Activated effector memory CD4-positive, alpha-beta T cell treated with Interleukin-2 at 50 U/mL for 16 hours (primary cell): Measurements from ENCODE around the gene ITGB2.

Experiments
- DNase-seq: peaks from one replicate; pipeline ENCODE4 v3.0.0-alpha.2; 2020

ITGB2 gene

DNA sequence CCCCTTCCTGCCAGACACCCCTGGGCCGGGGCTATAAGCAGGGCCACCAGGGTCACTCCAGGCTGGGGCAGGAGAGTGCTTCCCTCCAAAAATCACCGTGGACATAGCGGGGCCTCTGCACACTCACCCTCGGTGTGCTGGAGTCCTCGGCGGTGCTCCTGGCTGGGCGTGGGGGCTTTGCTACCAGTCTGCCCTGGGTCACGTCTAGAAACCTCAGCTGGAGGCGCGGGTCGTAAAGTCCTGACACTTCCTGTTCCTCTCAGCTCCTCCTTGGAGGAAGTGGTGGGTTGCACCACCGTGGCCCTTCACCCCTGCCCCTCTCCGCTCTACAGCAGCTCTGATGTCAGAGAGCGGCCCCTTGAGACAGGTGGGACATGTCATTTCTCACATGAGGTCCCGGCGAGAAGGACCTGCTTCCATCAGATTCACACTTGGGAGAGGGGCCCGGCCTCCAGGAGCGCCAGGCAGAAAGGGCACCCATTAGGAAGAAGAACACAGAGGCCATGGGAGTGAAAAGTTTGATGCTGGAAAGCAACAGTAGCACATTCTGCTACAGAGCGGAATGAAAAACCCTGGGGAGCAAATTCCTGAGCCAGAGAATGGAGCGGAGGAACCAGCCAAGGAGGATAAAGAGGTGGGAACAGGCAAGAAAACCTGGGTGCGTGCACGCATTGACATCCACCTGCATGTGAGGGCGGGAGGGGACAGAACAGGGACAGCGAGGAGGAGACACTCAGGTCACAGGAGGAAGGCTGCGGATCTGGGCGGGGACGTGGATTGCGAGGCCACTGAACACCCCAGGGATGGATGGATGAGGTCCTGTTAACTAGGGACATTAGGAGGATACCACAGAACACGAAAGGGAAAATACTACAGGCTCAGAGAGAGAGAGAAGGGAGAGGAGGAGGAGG lies at the start of gene ITGB2:
Gene ITGB2 (minus strand): TSS at position 206 of the 911 bp plus-strand sequence. CDS start 10,117 bp downstream, outside the sequence.
- DNase-seq, result no peak

DNA sequence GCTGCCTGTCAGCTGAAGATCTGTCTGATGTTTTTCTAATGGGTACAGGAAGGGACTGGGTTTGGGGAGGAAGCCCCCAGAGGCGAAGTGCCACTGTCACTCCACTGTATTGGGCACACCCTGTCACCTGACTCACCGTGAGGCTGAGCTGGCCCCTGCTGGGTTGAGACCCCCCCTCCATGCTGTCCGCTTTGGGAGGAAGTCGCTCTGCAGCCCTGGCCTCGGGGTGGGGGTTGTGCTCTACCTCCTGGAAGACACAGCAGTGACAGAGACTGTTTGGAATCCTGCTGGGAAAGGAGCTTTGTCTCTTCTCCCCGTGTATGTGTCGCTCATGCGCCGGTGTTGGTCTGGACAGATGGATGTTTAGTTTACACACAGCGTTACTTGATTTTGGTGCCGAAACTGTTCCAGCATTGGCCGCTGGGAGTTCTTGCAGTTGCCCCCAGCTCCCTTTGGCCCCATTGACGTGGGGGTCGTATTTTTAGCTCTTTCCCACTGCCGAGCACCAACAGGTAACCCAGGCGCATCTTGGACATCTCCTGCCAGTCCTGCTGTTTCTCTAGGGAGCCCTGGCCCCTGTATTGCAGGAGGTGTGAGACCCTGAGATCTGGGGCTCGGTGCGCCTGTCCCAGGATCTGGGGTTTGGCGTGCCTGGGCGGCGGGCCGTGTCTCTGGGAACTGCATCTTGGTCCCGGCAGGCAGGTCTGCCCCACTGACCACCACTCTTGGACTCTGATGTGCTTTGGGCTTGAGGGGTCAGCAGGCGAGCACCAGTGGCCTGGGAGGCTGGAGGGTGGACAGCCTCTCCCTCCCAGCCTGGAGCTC lies 49.4 kb upstream of the ITGB2 start:
- no peak for DNase-seq

DNA sequence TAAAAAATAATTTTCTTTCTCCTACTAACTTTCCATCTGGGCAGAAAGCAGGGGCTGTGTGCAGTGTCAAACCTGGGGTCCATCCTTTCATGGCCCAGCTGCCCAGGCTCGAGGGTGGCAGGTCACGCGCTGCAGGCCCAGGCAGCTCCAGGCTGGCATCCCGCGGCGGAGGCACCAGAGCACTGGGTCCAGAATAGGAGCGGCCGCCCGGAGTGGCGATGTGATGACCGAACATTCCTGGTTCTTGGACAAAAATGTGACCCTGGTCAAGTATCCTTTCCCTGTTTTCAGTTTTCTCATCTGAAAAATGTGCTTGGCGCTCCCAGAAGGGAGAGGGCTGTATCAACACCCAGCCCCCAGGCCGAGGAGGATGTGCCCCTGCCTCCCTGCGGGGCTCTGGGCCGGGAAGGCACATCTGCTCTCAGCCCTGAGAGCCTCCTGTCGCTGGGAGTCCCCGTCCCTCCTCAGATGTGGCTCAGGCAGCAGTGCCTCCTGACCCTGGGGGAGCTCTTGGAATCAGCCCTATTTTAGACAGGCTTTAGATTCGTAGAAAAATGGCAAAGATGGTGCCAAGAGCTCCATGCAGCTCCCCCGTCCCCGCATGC lies 48.5 kb upstream of the ITGB2 start:
- no peak for DNase-seq

DNA sequence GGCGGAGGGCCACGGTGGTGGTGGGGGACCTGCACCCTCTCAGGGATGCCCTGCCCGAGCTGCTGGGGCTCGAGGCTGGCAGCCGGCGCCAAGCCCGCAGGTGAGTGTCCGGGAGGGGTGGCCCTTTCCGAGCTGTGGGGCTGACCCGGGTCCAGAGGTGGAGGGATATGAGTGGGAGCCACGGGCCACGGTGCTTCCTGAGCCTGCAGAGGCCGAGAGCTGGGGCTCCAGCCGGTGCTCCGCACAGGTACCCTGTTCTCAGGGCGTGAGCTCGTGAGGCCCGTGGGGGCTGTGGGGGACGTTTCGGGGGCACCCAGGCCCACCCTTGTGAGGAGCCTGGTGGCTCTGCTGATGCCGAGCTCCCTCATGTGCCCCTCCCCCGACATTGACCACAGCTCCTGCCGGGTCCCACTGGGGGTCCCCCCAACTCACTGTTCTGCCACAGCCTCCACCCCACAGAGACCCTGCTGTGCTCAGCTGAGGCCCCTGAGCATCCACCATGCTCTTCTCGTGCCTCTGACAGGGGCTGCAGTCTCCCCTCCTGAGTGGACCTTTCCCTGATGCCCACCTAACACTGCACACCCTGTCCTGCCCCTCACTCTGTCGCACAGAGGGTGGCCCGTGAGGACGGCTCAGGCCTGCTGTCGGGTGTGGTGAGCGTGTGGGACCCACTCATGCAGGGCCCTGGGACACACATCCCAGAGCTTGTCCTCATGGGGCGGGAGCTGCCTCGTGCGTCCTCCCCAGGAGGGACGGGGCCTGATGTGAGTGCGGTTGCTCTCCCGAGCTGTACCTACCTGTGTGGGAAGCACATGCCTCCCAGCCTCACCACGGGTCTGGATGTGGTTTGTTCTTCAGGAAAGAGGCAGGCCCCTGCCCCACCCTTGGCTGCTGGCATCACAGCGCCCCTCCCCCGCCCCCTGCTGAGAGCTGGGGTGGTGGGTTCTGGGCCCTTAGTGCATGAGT lies 46.7 kb upstream of the ITGB2 start:
- DNase-seq, result no peak

DNA sequence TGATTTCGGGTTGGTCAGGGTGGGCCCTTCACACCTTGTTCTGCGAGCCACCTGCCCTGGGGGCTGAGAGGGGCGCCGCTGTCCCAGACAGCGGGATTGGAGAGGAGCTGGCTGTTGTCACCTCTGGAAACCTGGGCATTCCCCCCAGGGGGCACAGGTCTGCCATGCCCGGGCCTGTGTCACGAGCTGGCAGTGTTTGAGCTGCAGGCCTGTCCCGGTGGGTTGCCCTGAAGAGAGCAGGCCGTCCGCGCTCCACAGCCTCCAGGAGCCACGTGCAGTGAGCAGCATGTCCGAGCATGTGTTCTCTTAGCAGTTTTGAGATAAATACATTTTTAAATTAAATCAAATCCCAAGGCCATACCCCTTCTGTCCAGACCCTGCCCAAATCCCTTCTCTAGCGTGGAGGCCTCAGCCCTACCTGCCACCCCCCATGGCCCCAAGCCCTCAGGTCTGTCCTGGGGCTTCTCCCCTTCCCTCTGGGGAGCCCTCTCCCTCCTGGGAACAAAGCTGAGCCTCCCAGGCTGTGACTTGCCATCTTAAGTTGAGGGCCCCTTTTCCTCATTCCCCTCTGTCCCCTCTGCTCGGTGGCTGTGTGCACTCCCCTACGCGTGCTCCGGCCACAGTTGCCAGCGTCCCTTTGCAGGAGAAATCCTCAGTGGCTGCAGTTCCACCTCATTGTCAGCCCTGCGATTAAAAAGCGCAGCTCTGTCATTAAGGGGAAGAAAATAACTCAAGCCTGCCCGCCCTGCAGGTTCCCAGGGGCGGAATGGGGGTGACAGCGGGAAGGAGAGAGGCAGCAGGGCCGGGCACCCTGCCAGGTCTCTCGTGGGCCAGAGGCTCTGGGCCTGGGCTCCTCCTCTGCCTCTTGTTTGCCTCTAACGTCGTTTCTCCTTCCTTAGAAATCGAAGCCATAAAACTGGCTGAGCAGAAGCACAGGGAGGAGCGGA lies 45.7 kb upstream of the ITGB2 start:
- no peak for DNase-seq

DNA sequence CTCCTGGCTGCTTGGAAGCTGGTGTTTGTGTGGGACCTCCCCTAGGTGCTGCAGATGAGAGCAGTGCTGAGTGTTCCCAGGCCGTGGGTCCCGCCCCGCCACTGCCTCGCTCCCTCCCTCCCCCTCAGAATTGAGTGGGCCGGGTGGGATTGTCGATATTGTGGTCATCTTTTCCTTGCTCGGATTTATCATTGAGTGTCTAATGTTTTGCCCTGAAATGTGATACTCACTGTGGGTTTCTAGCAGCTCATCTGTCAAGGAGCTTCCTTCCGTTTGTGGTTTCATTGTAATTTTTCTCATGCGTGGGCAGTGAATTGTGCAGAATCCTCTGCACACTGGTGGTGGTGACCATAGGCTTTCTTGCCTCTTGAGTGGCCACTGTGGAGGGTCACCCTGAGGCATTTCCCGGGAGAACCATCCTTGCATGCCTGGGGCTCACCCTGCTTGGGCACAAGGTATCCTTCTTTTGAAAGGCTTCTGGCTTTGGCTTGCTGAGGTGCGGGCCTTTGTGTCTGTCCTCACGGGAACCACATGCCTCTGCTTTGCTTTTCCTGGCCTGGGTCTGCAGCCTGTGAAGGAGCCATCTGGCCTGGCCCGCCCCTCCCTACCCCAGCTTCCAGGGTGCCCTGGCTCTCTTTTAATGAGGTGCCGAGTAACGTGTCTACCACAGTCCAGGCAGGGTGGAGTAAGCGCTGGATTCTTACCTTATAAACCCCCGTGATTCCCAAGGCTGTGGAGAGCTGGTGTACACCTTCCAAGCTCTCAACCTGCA lies 44.7 kb upstream of the ITGB2 start:
- DNase-seq, result no peak

DNA sequence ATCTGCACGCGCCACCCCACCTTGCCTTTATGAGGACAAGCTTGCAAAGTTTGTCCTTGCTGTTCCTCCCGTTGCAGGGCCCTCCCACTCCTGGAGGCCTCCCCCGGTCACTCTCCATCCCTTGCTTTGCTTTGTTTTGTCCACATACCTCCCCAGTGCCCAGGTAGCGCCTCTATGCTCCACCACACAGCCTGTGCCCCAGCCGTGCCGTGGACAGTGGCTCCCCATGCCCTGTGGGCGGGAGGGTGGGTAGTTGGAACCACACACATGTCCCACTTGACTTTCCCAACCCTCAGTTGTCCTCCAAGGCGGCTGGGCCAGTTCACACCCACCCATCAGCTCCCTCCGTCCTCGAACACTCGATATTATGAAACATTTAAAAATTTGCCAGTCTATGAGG lies 43.7 kb upstream of the ITGB2 start:
- DNase-seq, result no peak

DNA sequence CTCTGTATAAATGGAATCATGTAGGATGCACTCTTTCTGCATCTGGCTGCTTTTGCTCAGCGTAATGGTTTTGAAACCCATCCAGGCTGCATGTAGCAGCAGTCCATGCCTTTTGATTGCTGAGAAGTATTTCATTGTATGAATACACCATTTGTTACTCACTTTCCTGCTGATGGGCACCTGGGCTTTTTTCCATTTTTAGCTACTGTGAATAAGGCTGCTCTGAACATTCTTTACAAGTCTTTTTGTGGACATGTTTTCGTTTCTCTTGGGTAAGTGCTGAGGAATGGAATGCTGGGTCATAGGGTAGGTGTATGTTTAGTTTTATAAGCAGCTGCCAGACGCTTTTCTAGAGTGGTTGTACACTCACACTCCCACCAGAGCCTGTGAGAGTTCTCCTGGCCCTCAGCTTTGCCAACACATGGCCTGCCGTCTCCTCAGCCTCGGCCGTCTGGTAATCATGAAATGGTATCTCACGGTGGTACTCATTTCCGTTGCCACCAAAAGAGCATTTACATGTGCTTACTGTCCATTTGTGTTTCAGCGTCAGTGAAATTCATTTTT lies 41.8 kb upstream of the ITGB2 start:
- no peak for DNase-seq

DNA sequence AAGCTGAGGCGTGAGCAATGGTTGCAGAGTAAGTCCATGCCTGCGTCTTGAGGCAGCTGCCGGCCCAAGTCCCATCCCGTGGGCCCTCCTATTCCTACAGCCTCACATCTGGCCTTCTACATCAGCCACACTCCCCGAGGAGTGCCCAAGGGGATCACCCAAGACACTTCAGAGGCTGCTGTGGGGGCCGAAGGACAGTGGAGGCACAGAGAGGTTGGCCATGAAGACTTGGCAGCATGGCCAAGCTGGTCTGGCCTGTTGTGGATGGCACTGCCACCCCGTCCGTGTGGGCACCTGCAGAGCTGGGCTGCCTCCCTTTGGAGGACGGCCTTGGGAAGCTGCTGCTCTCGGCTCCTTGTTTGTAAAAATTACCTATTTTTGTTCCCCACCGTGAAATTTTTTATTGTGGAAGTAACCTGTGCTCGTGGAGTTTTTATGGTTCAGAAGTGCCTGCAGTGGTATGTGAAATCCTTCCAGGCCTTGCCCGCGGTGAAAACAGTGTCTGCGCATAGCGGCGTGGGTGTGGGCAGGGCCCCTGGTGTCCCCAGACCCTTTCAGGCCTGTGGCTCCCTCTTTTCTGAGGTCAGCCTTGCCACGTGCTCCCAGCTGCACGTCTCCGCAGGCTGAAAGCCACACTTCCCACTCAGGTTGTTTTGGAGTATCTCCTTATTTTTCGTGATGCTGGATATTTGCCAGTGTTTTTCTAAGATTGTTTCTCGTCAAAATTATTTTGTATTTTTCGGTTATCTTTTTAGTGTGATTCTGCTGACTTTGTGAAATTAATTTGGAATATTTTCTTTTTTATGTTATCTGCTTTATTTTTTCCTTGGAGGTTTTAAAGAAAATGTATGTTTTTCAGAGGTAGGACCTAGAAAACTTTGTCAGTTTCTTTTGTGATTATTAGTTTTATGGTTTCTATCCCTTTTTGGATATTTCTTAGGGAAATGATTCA lies 39.7 kb upstream of the ITGB2 start:
- DNase-seq, result no peak

DNA sequence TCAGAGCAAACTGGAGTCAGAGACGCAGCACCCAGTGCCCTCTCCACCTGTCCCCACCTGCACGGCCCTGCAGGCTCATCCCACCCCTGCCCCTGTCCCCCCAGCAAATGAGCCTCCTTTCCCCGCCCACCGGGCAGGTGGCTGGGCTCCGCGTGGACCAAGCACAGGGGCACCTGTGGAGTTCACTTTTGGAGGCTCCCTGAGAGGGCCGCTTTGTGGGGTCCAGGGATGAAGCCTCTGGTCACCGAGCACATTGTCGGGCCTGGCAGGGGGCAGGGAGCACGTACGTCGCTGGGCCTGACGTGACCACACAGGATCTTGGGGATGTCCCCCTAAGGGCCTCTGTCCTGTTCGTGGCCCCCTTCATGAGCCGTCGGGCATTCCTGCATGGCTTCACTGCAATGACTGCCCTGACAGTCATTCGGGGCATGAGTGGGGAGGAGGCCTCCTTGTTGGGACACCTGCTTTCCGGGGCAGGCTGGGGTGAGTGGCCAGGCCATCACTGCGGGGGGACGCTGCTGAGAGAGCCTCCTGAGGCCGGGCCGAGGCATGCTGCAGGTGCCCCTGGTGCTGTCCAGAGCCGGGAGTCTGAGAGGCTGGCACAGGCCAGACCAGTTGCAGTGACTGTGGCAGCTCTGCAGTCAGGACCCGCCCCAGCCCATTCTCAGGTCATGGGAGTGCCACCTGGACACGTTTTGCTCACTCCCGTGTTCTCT lies 38.8 kb upstream of the ITGB2 start:
- no peak for DNase-seq

DNA sequence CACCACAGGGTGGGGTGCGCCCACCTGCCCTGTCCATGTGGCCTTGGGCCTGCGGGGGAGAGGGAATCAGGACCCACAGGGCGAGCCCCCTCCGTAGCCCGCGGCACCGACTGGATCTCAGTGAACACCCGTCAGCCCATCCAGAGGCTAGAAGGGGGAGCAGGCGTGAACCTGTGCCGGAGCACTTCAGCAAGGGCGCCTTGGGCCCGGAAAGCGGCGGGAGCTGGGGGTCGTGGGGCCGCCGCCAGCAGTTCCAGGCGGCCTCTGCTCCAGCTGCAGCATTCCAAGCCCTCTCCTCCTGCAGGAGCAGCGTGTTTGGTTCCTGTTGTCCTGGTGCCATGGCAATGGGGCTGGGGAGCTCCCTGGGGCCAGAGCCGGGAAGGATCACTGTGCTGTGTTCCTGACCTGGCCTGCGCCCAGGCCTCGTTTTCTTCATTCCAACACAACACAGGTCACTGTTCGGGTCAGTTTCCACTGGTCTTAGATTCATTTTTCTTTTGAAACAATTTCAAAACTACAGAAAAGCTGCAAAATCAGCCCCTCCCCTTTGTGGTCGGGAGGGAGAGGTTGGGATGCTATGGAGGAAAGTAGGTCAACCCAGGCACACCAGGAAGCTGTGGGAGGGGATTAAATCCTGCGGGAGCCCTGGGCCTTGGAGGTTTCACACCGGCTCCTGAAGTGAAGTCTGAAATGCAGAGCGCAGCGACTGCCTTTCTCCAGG lies 37.9 kb upstream of the ITGB2 start:
- DNase-seq, result no peak

DNA sequence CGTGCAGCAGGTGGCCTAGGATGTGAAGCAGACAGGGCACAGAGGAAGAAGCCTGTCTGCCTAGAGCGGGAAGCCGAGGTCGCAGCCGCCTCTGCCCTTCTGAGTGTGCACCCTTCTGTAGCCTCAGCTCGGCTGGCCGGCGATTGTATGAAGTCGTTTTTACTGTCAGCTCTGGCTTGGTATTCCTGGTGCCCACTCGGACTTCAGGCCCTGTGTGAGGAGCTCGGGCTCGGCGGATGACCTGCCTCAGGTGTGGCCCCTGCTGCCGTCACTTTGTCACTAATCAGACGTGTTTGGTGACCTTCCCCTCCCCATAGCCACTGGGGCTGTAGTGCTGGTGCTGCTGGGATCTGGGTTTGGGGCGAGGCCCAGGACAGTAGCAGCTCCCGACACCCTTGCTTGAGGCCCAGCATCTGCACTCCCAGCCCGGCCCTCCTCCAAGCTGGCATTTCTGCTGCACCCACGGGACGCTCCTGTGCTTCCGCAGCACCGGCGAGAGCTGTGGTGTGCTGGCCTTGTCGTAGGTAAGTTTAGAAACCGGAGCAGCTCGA lies 37.3 kb upstream of the ITGB2 start:
- no peak for DNase-seq

DNA sequence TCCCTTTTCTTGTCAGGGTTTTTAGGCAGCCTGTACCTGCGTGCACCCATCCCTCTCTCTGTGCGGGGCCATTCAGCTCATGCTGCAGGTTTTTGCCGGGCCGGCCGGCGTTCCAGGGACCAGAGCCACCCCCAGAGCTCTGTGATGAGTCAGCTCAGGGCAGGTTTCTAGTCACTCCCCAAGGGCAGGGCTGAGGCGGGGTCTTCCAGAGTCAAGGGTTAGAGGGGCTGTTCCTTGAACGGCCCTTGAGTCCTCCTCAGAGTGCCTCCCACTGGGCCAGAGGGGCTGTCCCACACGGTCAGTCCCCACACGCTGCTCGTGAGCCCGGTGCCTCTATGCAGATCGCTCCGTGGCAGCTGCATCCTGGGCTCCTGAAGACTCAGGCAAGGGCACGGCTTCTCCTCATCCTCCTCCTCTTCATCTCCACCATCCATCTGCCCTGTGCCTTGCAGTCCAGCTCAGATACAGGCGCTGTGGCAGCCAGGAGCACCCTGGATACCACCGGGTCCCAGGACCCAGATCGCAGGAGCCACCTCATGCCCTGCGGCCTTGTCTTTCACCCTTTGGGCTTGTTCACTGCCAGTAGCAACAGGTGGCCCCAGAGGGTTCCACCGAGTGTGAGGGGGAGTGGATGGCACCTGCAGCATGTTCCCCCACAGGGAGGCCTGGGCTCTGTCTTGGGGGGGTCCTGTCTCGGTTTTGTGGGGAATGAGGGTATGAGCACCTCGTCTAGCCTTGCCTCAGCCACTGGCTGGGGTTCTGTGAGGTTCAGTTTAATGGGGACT lies 36.5 kb upstream of the ITGB2 start:
- DNase-seq, result no peak

DNA sequence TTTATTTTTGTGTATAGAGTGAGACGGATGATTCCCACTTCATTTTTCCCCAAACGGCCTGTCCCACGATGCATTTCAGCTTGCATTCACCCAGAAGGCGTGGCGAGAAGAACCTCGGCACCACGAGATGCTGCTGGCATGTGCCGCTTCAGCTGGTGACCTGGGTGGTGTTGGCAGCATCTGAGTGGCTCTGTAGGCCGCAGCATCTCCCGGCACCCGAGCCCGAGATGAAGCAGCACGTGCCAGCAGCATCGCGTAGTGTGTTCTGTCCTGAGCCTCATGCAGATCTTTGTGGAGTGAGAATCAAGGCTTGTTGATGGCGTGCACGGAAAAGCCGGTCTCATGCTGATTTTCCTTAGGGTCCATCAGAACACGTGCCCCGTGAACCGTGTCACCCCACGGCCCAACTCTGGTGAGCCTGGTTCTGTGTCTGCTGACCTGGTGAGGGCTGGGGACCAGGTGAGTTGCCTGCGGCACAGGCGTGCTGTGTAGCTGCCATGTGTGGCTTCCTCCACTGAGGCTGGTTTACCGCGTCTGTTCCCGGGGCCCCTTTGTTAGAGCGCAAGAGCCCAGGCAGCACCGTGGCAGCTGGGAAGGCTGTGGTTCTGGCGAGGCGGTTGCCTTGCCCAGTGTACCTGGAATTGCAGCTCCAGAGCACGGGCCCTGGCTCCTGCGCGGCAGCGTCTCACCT lies 35.8 kb upstream of the ITGB2 start:
- no peak for DNase-seq

DNA sequence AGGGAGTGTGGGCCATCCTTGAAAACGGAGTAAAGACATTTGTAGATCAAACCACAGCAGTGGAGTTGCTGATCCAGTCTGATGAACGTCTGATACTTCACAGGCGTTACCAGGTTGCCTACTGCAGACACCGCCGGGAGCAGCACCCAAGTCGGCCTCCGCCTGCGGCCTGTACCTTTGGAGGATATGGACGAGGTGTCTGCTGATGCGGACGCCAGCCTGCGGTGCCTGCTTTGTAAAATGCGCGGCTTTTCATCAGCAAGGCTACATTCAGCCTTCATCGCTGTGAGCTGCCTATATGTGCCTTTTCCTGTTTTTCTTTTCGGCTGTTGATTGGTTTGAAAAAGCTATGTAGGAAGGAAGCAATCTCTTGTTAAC lies 35.1 kb upstream of the ITGB2 start:
- DNase-seq, result no peak
